HepG2 (cell line): ENCODE results near the gene TEX30. TPM values are rescaled to one million over a fixed set of nuclear protein-coding genes. Genes with fewer than 3 reads are reported as not detected.

Source experiments
- ESRRA ChIP-seq: sonication (generic); formaldehyde crosslinking; IDR thresholded peaks from 2 replicates; pipeline ENCODE4 v1.5.1; 2020; ENCODE audit warnings: mild to moderate bottlenecking, low read depth, missing genetic modification reagents
- HNRNPL ChIP-seq: fragments of 200-400 bp; formaldehyde crosslinking; IDR thresholded peaks from 2 replicates; pipeline ENCODE4 v1.6.1; 2017; ENCODE audit warnings: mild to moderate bottlenecking, low read depth, low read length
- HOXA7 ChIP-seq: sonication (generic); formaldehyde crosslinking; IDR thresholded peaks from 2 replicates; pipeline ENCODE4 v1.8.1; 2022; ENCODE audit warnings: mild to moderate bottlenecking, missing genetic modification reagents, moderate library complexity
- KDM2A ChIP-seq: sonication (generic); formaldehyde crosslinking; IDR thresholded peaks from 2 replicates; pipeline ENCODE4 v1.4.0; 2020; ENCODE audit warnings: low read depth, missing genetic modification reagents, borderline replicate concordance
- KLF12 ChIP-seq: sonication (generic); formaldehyde crosslinking; IDR thresholded peaks from 2 replicates; pipeline ENCODE4 v1.4.0; 2020; ENCODE audit warnings: missing genetic modification reagents, borderline replicate concordance
- KLF9 ChIP-seq: IDR thresholded peaks from 2 replicates; pipeline ENCODE4 v1.6.1; 2016; ENCODE audit warnings: low read depth
- KMT2A ChIP-seq: sonication (generic); formaldehyde crosslinking; IDR thresholded peaks from 2 replicates; pipeline ENCODE4 v1.4.0; 2020; ENCODE audit warnings: missing genetic modification reagents
- SOX13 ChIP-seq, 3 experiments: fragments of 450-650 bp in 1 of 3; sonication (generic) in 1 of 3; formaldehyde crosslinking in 1 of 3; IDR thresholded peaks in 2 of 3; conservative IDR thresholded peaks in 1 of 3; 2 replicates each; pipeline versions ENCODE4 v1.5.0 to v1.6.1; 2016 to 2020; ENCODE audit warnings: antibody characterized with exemption in 1 of 3, mild to moderate bottlenecking in 1 of 3, missing compliant biosample characterization in 1 of 3, missing genetic modification reagents in 1 of 3, moderate library complexity in 1 of 3
- TAF1 ChIP-seq: sonication (generic); formaldehyde crosslinking; IDR thresholded peaks from 2 replicates; pipeline ENCODE4 v1.4.0; 2020; ENCODE audit warnings: missing genetic modification reagents
- U2AF2 ChIP-seq: fragments of 200-400 bp; formaldehyde crosslinking; IDR thresholded peaks from 2 replicates; pipeline ENCODE4 v1.6.1; 2017; ENCODE audit warnings: low read depth, mild to moderate bottlenecking, low read length
- ZBTB38 ChIP-seq: sonication (generic); formaldehyde crosslinking; IDR thresholded peaks from 2 replicates; pipeline ENCODE4 v1.5.1; 2020; ENCODE audit warnings: mild to moderate bottlenecking, missing genetic modification reagents
- ZFP36L2 ChIP-seq: sonication (generic); formaldehyde crosslinking; IDR thresholded peaks from 2 replicates; pipeline ENCODE4 v1.4.0; 2020; ENCODE audit warnings: missing genetic modification reagents
- ZMYM4 ChIP-seq: sonication (generic); formaldehyde crosslinking; IDR thresholded peaks from 2 replicates; pipeline ENCODE4 v1.8.1; 2023; ENCODE audit warnings: mild to moderate bottlenecking, missing genetic modification reagents
- ZNF3 ChIP-seq: IDR thresholded peaks from 2 replicates; pipeline ENCODE4 v1.7.0; 2017; ENCODE audit warnings: inconsistent platforms
- ZNF326 ChIP-seq: sonication (generic); formaldehyde crosslinking; IDR thresholded peaks from 2 replicates; pipeline ENCODE4 v1.4.0; 2020; ENCODE audit warnings: missing genetic modification reagents, borderline replicate concordance
- ZNF329 ChIP-seq: sonication (generic); formaldehyde crosslinking; IDR thresholded peaks from 2 replicates; pipeline ENCODE4 v1.9.0; 2021; ENCODE audit warnings: low read depth, mild to moderate bottlenecking, missing genetic modification reagents
- ZNF441 ChIP-seq: sonication (generic); formaldehyde crosslinking; IDR thresholded peaks from 2 replicates; pipeline ENCODE4 v1.7.0; 2021; ENCODE audit warnings: missing genetic modification reagents, borderline replicate concordance
- ZNF546 ChIP-seq: sonication (generic); formaldehyde crosslinking; conservative IDR thresholded peaks from 2 replicates; pipeline ENCODE4 v1.8.1; 2023; ENCODE audit warnings: mild to moderate bottlenecking, missing genetic modification reagents
- ZNF761 ChIP-seq: sonication (generic); formaldehyde crosslinking; conservative IDR thresholded peaks from 2 replicates; pipeline ENCODE4 v1.4.0; 2020; ENCODE audit warnings: mild to moderate bottlenecking, missing genetic modification reagents
- polyA plus RNA-seq, 8 experiments: library from polyadenylated mRNA; depleted of rRNA in 3 of 8; stranded (reverse) in 7 of 8; unstranded in 1 of 8; fragments of >200 nt; fragmentation: Illumina TruSeq in 4 of 8; extraction: Trizol in 4 of 8; gene quantifications; 2 replicates each; pipeline versions ENCODE4 v1.2.1 to v1.2.3, GENCODE V29; 2011 to 2016; ENCODE audit warnings: low read depth in 4 of 8, missing spikeins in 1 of 8, mixed read lengths in 1 of 8; ENCODE audit not compliant: insufficient read depth in 1 of 8
- total RNA-seq, 5 experiments: library from RNA; depleted of rRNA; stranded (reverse); fragments of >200 nt; fragmentation: Illumina TruSeq; extraction: Trizol; gene quantifications; 2 replicates each; pipeline ENCODE4 v1.2.3, GENCODE V29; 2016; ENCODE audit warnings: low read depth in 1 of 5
- TF ChIP-seq, protein P1 (sequence below): IDR thresholded peaks from 2 replicates; pipeline ENCODE4 v1.6.1; 2016; ENCODE audit warnings: low read depth
- TF ChIP-seq, protein P2 (sequence below): sonication (generic); formaldehyde crosslinking; IDR thresholded peaks from 2 replicates; pipeline ENCODE4 v1.5.0; 2020; ENCODE audit warnings: mild to moderate bottlenecking, missing genetic modification reagents

TEX30 gene
- total and polyA plus RNA-seq, 2 of the 13 experiments (the other 11 are each of a cell fraction or from before 2014, with no cell fraction given), result 0.60 to 1.2 TPM

GRCh38 chr13:102800145-102801041 is 26.8 kb upstream of the TEX30 start (continued):
- TF ChIP-seq, protein P1, sequence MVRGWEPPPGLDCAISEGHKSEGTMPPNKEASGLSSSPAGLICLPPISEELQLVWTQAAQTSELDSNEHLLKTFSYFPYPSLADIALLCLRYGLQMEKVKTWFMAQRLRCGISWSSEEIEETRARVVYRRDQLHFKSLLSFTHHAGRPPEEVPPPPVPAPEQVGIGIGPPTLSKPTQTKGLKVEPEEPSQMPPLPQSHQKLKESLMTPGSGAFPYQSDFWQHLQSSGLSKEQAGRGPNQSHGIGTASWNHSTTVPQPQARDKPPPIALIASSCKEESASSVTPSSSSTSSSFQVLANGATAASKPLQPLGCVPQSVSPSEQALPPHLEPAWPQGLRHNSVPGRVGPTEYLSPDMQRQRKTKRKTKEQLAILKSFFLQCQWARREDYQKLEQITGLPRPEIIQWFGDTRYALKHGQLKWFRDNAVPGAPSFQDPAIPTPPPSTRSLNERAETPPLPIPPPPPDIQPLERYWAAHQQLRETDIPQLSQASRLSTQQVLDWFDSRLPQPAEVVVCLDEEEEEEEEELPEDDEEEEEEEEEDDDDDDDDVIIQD (CRISPR knock-in tag), result no peak
- peak; percentile 21; the same call in 1 of the 2 replicates for TF ChIP-seq ZBTB38 (CRISPR knock-in tag)
- peak; percentile 50; the same call in 1 of the 2 replicates for TF ChIP-seq TAF1
- TF ChIP-seq HNRNPL, result 0 out of 2 replicates have a peak, but pooled peaks have one; percentile 45
- no peak for TF ChIP-seq ZNF3 (CRISPR knock-in tag)
- TF ChIP-seq, protein P2, sequence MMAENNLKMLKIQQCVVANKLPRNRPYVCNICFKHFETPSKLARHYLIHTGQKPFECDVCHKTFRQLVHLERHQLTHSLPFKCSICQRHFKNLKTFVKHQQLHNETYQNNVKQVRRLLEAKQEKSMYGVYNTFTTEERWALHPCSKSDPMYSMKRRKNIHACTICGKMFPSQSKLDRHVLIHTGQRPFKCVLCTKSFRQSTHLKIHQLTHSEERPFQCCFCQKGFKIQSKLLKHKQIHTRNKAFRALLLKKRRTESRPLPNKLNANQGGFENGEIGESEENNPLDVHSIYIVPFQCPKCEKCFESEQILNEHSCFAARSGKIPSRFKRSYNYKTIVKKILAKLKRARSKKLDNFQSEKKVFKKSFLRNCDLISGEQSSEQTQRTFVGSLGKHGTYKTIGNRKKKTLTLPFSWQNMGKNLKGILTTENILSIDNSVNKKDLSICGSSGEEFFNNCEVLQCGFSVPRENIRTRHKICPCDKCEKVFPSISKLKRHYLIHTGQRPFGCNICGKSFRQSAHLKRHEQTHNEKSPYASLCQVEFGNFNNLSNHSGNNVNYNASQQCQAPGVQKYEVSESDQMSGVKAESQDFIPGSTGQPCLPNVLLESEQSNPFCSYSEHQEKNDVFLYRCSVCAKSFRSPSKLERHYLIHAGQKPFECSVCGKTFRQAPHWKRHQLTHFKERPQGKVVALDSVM (CRISPR knock-in tag), result peak; percentile 94
- TF ChIP-seq KLF12 (CRISPR knock-in tag), result 0 out of 2 replicates have a peak, but pooled peaks have one; percentile 18
- no peak for TF ChIP-seq KLF9 (CRISPR knock-in tag)
- no peak for TF ChIP-seq ESRRA (CRISPR knock-in tag)
- TF ChIP-seq HOXA7 (CRISPR knock-in tag), result no peak
- TF ChIP-seq ZNF326 (CRISPR knock-in tag), result no peak
- TF ChIP-seq ZMYM4 (CRISPR knock-in tag), result peak; percentile 81; the same call in 1 of the 2 replicates
- TF ChIP-seq KDM2A, result peak; percentile 97
- TF ChIP-seq ZNF329, result 0 out of 2 replicates have a peak, but pooled peaks have one; percentile 26
- peak; percentile 87; the same call in 1 of the 2 replicates for TF ChIP-seq ZNF441
- peak; percentile 15; the same call in 1 of the 2 replicates for TF ChIP-seq ZNF546 (CRISPR knock-in tag)
- TF ChIP-seq U2AF2, result no peak
- TF ChIP-seq SOX13 (IDR thresholded peaks at IDR 0.05), result no peak
- peak in 1 of 2 experiments; percentile 5; a peak in 1 of 4 replicates for TF ChIP-seq SOX13 (CRISPR knock-in tag; conservative IDR thresholded peaks at IDR 0.05 in 1 of 2, IDR thresholded peaks at IDR 0.05 in 1 of 2)
- TF ChIP-seq ZNF761, result 0 out of 2 replicates have a peak, but pooled peaks have one; percentile 41
- peak; percentile 88 for TF ChIP-seq KMT2A (CRISPR knock-in tag)
- TF ChIP-seq ZFP36L2 (CRISPR knock-in tag), result no peak
